GM21367 (cell line): ENCODE data around the gene XPO6.

Experiments used
- ATAC-seq: cut with Tn5 transposase; IDR thresholded peaks from one replicate; pipeline ENCODE4 v1.9.1; 2021; ENCODE audit not compliant: unreplicated experiment

The XPO6 gene

DNA sequence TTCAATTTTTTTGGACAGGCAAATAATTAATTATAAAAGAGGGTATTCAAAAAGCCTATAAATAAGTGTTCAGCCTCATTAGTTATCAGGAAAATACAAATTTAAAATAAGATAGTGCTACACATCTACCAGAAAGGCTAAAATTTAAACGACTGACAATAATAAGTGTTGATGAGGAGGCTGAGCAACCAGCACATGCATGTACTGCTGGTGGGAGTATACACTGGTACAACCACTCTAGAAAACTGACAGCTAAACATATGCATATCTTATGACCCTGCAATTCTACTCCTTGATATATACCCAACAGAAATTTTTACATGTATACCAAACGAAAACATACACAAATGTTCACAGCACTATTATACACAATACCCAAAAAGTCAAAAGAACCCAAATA, 27.1 kb downstream of the XPO6 start:
- ATAC-seq = no peak

DNA sequence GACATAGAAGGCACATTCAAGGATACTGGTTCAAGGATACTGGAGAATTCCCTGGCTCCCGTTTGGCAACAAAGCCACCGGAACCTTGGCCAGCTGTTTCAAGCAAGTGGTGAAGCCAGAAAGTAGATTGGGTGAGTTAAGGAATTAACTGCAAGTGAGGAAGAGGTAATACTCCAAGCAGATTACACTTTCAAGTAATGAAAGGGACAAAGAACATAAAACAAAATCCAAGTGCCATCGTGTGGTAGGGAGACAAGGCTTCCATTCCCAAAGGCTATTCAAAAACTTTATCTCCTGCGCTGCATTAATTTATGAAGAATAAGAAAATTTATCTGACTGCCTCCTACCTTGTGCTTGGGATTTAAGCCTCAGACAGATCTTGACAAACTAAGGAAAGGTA, 27.8 kb downstream of the XPO6 start:
- no peak for ATAC-seq

DNA sequence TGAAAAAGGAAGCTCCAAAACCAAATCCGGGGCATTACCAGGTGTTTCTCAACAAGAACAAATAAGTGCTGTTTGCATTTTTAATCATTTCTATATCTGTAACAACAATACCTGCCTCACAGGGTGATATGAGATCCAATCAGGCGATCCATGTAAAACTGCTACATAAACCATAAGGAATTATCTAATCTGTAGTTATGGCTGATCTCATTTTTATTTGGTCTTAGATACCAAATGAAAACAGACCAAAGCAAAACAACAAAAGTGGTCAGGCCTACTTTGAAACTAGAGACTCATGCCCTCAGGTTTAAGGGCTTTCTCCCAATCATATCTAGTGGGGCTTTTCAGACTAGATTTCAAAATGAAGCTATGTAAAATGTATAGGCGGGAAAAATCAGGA, 28.3 kb downstream of the XPO6 start:
- ATAC-seq = no peak

DNA sequence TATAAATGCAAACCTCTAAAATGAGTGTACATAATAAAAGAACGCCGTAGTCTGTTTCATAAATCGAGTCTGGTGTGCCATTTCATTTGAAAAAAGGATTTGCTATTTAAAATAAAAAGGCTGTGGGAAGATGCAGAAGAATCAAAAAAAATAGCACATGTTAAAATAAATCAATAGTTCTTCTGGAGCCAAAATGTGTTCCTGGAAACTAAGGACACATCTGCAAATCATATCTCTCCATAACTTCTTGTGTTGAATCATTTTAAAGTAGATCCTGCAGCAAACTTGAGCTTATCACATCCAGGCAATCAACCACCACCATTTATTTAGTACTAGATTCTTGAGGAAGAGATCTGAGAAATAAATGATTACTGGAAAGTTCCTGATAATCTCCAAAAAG, 29.0 kb downstream of the XPO6 start:
- no peak for ATAC-seq

DNA sequence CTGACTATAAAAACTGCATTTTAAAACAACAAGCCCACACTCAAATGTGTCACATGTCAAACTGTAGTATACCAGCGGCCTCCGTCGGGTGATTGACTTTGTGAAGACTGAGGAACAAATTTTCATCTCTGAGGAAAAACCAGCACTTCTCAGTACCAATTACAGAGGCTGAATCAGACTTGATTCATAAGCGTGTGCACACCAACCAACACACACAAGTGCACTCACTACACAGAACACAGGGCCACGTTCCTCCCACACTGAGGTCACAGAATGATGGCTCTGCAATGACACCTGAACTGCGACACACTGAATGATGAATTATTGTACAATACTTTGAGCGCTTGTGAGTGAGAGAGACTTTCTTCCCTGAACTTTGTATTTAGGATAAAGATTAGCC, 29.6 kb downstream of the XPO6 start:
- no peak for ATAC-seq

DNA sequence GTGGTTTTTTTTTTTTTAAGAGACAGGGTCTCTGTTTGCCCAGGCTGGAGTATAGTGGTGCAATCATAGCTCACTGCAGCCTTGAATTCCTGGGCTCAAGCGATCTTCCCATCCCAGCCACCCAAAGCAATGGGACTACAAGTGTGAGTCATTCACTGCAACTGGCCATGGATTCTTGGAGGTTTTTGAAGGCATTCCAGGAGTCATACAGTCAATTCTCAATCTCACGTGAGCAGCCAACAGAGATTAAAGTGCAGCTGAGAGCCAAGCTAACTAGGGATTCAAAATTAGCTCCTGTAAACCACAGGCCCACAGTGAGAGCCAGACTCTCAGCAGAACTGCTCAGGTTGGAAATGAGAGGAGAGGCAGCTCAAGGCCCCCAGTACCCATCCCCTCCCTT, 30.2 kb downstream of the XPO6 start:
- ATAC-seq = no peak

DNA sequence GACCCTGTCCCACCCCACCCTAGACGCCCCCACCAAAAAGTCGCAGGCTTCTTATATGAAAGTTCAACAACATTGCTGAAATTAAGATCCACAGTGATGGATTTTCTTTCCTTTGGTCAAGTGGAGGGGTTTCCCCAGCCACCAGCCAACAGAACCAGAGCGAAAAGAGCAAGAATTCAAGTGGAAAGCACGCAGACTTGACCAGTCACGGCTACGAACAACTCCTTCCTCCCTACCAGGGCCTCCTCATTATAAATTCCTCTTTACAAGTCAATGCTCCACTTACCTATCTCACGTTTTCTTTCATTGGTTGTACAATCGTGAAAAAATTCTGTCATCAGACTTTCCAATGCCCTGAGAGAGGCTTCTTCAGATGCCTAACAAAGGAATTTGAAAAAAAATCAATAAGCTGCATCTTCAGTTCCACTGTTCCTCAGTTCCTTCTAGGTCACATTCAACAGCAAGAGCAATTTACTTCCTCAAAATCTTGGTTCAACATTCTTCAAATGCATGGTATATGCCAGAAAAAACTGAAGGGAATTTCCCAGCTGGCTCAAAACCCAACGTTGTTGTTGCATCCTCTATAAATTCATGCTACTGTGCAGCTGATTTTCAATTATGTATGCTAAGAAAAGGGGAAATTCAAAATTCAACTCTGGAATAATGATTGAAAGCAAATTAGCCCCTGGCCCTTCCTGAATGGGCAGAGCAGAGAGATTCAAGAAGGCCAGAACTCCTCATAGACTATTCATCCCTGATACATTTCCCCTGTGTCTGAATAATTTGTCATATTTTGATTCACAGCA, 30.9 kb downstream of the XPO6 start:
- no peak for ATAC-seq

- no peak for ATAC-seq
These were observed 32.4 kb downstream of the XPO6 start for GRCh38 chr16:28179354-28179753.

GRCh38 chr16:28175715-28176114, 36.0 kb downstream of the XPO6 start:
- ATAC-seq = no peak

GRCh38 chr16:28172336-28172735, 39.4 kb downstream of the XPO6 start:
- ATAC-seq = no peak

- no peak for ATAC-seq
These were observed 39.9 kb downstream of the XPO6 start for GRCh38 chr16:28171816-28172215.

DNA sequence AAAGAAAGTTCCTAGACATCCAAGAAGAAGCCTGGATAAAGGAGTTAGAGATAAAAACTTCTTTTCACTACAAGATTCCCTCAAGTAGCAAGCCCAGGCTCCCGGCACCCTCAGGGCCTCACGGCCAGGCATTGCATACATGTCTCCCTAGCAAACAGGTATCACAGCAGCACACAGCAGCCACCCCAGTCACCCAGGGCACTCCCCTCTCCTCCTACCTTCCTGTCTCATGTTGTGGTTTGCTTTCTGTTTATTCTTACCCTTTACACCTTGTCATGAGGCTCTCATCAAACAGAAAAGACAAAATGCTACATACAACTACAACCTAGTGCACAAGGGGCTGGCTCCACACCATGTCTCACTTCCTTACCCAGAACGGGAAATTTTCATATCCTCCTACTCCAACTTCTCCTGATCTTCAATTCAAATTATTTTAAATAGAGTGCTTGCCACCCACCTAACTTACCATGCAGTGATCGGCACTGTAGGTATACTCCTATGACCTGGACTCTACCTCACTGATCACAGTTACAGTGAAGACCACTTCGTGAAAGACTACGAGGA, 42.7 kb downstream of the XPO6 start:
- no peak for ATAC-seq

DNA sequence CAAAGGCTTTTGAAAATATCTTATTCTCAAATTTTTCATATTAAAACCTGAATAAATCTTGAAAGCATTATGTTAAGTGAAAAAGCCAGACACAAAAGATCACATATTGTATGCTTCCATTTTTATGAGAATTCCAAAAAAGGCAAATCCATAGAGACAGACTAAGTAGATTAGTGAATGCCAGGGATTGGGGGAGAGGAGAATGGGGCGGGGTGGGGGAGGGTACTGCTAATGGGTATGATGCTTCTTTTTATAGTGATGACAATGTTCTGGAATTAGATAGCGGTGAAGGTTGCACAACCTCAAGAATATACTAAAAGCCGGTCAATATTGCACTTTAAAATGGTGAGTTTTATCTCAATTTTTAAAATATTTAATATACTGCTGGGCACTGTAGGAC, 44.0 kb downstream of the XPO6 start:
- no peak for ATAC-seq

- ATAC-seq = no peak
These were observed 44.5 kb downstream of the XPO6 start for GRCh38 chr16:28167221-28167620.

GRCh38 chr16:28166394-28167208, 45.2 kb downstream of the XPO6 start:
- ATAC-seq = no peak

DNA sequence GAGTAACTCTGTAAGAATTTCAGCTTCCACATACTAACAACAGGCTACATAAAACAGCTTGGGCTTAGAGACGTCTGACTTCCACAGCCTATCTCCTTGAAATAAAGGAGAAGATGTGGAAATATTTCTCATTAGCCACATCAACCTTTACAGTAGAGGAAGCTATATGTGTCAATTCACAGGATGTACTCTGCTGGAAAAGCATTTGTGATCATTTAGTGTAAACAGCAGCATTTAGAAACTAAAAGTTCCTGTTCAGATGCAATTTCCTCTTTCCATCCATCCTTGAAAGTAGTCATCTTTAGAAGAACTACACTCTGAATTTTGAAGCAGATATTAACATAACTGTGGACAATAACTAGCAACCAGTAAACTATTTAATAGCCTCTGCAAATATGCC, 46.2 kb downstream of the XPO6 start:
- ATAC-seq = no peak

DNA sequence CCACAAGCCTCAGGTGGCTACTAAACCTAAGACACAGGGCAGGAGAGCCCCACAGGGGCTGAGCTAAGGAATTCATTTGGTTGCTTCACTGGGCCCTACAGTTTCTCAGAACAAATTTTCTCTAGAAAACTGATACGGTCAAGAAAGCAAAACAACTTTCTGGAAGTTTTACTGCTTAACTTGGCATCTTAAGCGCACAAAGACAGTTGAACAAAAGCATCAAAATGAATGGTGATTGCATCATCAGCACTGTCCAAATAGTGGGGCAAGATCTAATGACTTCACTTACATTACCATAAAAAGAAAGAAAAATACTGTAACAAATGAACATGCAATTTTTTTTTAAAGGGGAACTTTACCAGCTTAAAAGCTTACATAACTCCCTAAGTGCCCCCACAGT, 47.6 kb downstream of the XPO6 start:
- no peak for ATAC-seq

GRCh38 chr16:28163699-28164098, 48.1 kb downstream of the XPO6 start:
- no peak for ATAC-seq

DNA sequence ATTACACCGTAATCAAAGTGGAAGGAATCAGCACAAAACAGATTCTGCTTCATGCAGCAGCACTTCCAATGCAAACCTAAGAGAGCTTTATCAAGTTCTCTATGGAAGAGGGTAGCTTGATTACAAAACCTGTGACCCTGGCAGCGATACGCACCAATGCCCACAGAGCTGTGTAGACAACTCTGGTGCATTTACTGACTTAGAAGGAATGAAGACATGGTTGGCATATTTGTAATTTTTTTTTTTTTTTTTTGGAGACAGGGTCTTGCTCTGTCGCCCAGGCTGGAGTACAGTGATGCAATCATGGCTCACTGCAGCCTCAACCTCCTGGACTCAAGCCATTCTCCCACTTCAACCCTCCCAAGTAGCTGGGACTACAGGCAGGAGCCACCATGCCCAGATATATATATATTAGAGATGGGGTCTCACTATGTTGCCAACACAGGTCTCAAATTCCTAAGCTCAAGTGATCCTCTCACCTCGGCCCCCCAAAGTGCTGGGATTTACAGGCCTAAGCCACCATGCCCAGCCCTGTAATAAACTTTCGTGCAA, 49.4 kb downstream of the XPO6 start:
- ATAC-seq = no peak

DNA sequence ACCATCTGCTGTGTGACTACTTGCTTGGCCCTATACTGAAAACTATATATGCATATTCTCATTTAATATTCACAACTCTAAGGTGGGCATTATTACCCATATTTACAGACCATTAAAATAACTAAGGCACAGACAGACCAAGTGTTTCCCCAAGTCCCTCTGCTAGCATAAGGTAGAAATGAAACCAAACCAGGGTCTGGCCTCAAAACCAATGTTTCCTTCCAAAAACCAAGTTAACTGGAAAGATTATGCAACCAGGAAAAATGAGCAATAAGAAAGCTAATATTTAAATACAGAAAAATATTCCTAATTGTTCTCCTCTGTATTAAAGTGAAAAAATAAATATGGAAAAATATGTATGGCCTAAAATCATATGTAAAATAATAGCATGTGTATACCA, 50.1 kb downstream of the XPO6 start:
- ATAC-seq = no peak

- ATAC-seq = no peak
These were observed 53.6 kb downstream of the XPO6 start for GRCh38 chr16:28158136-28158535.
